ENCODE data around the gene CD79A. TPM values are rescaled to one million over a fixed set of nuclear protein-coding genes. Genes with fewer than 3 reads are reported as not detected.

Gene CD79A
- total RNA-seq, 3 donors from 2014 or later: 0.80 to 2.9 (median 1.8) TPM

- intact Hi-C loops (cut with DNase I; ENCODE audit: low total_unique reads): no loop called here
- DNase-seq (ENCODE audit: low spot score in 2 of 2): no peak
Measured at GRCh38 chr19:41920882-41921576, 44.0 kb downstream of the CD79A start.

GRCh38 chr19:41921577-41922576 is 44.8 kb downstream of the CD79A start:
- DNase-seq (ENCODE audit: low spot score in 2 of 2): no peak
- intact Hi-C loops (cut with DNase I; ENCODE audit: low total_unique reads): no loop called here
- TF ChIP-seq POLR2AphosphoS5 (IDR thresholded peaks at IDR 0.05): no peak
- TF ChIP-seq CTCF (IDR thresholded peaks at IDR 0.05): no peak
- TF ChIP-seq POLR2A (IDR thresholded peaks at IDR 0.05): no peak
- no peak overlapping the region for H3K27ac ChIP-seq
- H3K36me3 ChIP-seq: no peaks in the 10 kb centered on the region
- no peaks in the 10 kb centered on the region for H3K4me1 ChIP-seq
- H3K4me3 ChIP-seq: no peak overlapping the region
- peaks cover 6 to 80% of the 10 kb centered on the region in 2 donors for H3K27me3 ChIP-seq
- H3K9me3 ChIP-seq: no peaks in the 10 kb centered on the region

More at GRCh38 chr19:41920882-41921576, 44.0 kb downstream of the CD79A start:
- TF ChIP-seq POLR2A (IDR thresholded peaks at IDR 0.05) (no peak), POLR2AphosphoS5 (IDR thresholded peaks at IDR 0.05) (no peak), CTCF (IDR thresholded peaks at IDR 0.05) (no peak)
- H3K9me3 ChIP-seq: no peaks in the 10 kb centered on the region
- H3K4me1 ChIP-seq: no peaks in the 10 kb centered on the region
- H3K4me3 ChIP-seq: no peak overlapping the region
- H3K36me3 ChIP-seq: no peaks in the 10 kb centered on the region
- H3K27me3 ChIP-seq: peaks cover 3 to 79% of the 10 kb centered on the region in 2 donors
- no peak overlapping the region for H3K27ac ChIP-seq

- intact Hi-C loops (cut with DNase I; ENCODE audit: low total_unique reads): no loop called here
- Histone ChIP-seq H3K4me3 (no peak overlapping the region), H3K27ac (no peak overlapping the region), H3K36me3 (no peaks in the 10 kb centered on the region), H3K27me3 (peaks cover 6 to 73% of the 10 kb centered on the region in 2 donors), H3K4me1 (no peaks in the 10 kb centered on the region), H3K9me3 (no peaks in the 10 kb centered on the region)
- no peak for DNase-seq (ENCODE audit: low spot score in 2 of 2)
- TF ChIP-seq POLR2A (IDR thresholded peaks at IDR 0.05) (no peak), CTCF (IDR thresholded peaks at IDR 0.05) (no peak), POLR2AphosphoS5 (IDR thresholded peaks at IDR 0.05) (no peak)
Measured at GRCh38 chr19:41922585-41922984, 45.5 kb downstream of the CD79A start.

GRCh38 chr19:41923045-41923788 is 46.1 kb downstream of the CD79A start:
- Histone ChIP-seq H3K27ac (no peak overlapping the region), H3K9me3 (no peaks in the 10 kb centered on the region), H3K36me3 (no peaks in the 10 kb centered on the region), H3K4me3 (no peak overlapping the region), H3K4me1 (no peaks in the 10 kb centered on the region), H3K27me3 (peaks cover 3 to 72% of the 10 kb centered on the region in 2 donors)
- intact Hi-C loops (cut with DNase I; ENCODE audit: low total_unique reads): no loop called here
- TF ChIP-seq POLR2AphosphoS5 (IDR thresholded peaks at IDR 0.05) (no peak), CTCF (IDR thresholded peaks at IDR 0.05) (no peak), POLR2A (IDR thresholded peaks at IDR 0.05) (no peak)
- no peak for DNase-seq (ENCODE audit: low spot score in 2 of 2)

Measured in breast epithelium (tissue), 4 donors.